Stimulated activated CD4-positive, alpha-beta T cell treated with anti-CD3 and anti-CD28 coated beads, Interleukin-2, amount 100 ng/mL, for 48 hours (primary cell): ENCODE data around the gene ATG7.
"Not testable (repeated sequence)": the region's sequence is repeated elsewhere in the genome, so short reads cannot be mapped to it uniquely, and the experiment has no call there.

Experiments
- DNase-seq, 2 donors: peaks; one replicate each; pipeline ENCODE4 v3.0.0-alpha.2; 2020

ATG7 gene

GRCh38 chr3:11517601-11518000, 245.4 kb downstream of the ATG7 start:
- DNase-seq, result no peak

- DNase-seq, result no peak
These were observed 249.0 kb downstream of the ATG7 start for GRCh38 chr3:11521167-11521566.

GRCh38 chr3:11522398-11522715, 250.2 kb downstream of the ATG7 start:
- DNase-seq, result no peak

- DNase-seq, result no peak
These were observed 250.9 kb downstream of the ATG7 start for GRCh38 chr3:11522953-11523571.

- no peak for DNase-seq
These were observed 251.4 kb downstream of the ATG7 start for GRCh38 chr3:11523572-11524101.

GRCh38 chr3:11526121-11526520, 253.9 kb downstream of the ATG7 start:
- not testable (repeated sequence) for DNase-seq

GRCh38 chr3:11529281-11529680, 257.1 kb downstream of the ATG7 start:
- DNase-seq, result no peak

- DNase-seq, result no peak
These were observed 258.0 kb downstream of the ATG7 start for GRCh38 chr3:11530153-11530721.

- DNase-seq, result no peak
These were observed 260.8 kb downstream of the ATG7 start for GRCh38 chr3:11532931-11533391.

GRCh38 chr3:11534011-11534792, 262.0 kb downstream of the ATG7 start:
- no peak for DNase-seq

- no peak for DNase-seq
These were observed 262.6 kb downstream of the ATG7 start for GRCh38 chr3:11534793-11535101.

GRCh38 chr3:11535243-11535960, 263.2 kb downstream of the ATG7 start:
- DNase-seq, result no peak

GRCh38 chr3:11536132-11536935, 264.1 kb downstream of the ATG7 start:
- no peak for DNase-seq

- DNase-seq, result no peak
These were observed 264.9 kb downstream of the ATG7 start for GRCh38 chr3:11536936-11537612.

GRCh38 chr3:11538581-11538980, 266.4 kb downstream of the ATG7 start:
- no peak for DNase-seq

GRCh38 chr3:11539218-11539617, 267.0 kb downstream of the ATG7 start:
- no peak for DNase-seq

- no peak for DNase-seq
These were observed 267.5 kb downstream of the ATG7 start for GRCh38 chr3:11539677-11540076.

GRCh38 chr3:11541321-11542303, 269.4 kb downstream of the ATG7 start:
- no peak for DNase-seq

GRCh38 chr3:11542551-11542950, 270.4 kb downstream of the ATG7 start:
- DNase-seq, result no peak

- no peak for DNase-seq
These were observed 271.1 kb downstream of the ATG7 start for GRCh38 chr3:11543141-11543947.
